ENCODE data around the gene TTLL13.

TTLL13 gene, protein sequence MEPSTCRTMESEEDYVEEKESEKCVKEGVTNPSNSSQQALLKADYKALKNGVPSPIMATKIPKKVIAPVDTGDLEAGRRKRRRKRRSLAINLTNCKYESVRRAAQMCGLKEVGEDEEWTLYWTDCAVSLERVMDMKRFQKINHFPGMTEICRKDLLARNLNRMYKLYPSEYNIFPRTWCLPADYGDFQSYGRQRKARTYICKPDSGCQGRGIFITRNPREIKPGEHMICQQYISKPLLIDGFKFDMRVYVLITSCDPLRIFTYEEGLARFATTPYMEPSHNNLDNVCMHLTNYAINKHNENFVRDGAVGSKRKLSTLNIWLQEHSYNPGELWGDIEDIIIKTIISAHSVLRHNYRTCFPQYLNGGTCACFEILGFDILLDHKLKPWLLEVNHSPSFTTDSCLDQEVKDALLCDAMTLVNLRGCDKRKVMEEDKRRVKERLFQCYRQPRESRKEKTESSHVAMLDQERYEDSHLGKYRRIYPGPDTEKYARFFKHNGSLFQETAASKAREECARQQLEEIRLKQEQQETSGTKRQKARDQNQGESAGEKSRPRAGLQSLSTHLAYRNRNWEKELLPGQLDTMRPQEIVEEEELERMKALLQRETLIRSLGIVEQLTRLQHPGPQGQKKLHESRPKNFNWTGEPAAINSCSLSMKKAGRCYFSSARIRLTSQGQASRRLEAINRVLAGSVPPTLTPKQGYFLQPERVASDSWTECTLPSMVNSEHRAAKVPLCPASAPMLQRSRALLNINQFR

DNA sequence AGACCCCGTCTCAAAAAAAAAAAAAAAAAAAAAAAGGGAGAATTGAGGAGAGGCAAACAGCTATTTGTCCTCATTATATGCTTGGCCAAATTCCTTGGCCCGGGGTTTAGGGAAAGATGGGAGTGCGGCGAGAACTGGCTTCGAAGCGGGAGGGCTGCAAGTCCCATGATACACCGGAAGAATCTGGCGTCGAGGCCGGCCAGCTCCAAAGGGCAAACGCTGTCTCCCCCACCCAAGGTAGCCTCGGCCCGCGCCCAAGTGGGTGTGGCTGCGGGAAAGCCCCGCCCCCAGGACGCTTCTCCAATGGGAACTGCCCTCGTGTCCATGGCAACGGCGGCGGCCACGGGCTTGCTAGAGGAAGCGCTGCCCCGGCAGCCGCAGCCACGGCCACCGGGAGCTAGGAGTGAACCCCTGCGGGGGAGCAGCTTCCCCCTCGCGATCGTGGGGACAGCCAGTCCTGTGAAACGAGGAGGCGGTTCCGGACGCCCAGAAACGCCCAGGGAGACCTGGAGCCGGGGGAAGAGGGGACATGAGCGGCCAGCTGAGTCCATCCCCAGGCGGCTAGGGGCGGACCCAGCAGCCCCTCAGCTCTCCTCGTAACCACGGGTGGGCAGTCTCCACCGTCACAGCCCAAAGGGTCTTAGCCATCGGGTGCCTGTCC is at the start of gene TTLL13:
Gene TTLL13 (plus strand): TSS at position 354 of the 661 bp plus-strand sequence. CDS start 1,075 bp downstream, outside the sequence.
- no peaks in the 10 kb centered on the region for H3K9me3 Mint-ChIP-seq
- H3K36me3 Mint-ChIP-seq, result no peaks in the 10 kb centered on the region
- H3K4me1 Mint-ChIP-seq, result peaks cover 16% of the 10 kb centered on the region
- ATAC-seq, result peak; percentile 87
- peak; percentile 78 to 89 for DNase-seq (ENCODE audit: low spot score in 2 of 2)
- H3K27ac Mint-ChIP-seq, result peak within 1 kb of the TSS; percentile 60
- peak within 1 kb of the TSS; percentile 67 for H3K4me3 Mint-ChIP-seq

DNA sequence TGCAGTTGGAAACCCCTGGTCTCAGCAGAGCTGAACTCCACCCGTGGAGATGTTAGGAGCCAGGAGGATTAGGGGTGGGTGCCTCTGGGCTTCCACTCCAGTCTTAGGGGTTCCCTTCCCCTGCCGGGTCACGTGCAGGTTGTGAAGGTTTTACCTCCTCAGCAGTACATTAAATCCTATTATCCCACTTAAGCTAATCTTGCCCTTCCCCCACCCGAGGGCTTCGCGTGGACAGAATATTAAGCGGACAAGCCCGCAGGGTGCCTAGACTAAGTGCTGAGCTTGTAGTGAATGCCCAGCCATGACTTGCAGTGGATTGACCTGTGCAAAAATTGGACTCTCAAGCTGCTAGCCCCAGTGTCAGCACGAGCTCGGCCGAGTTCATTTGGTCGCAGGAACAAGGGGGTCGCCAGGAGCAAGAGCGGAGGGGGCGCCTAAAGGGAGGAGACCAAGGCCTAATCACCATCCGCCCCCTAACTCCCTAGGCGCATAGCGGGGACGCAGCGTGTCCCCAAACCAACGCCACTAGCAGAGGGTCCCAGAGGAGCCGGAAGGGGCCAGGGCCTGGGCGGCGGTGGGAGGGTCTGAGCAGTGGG is 48.7 kb upstream of the TTLL13 start:
- ATAC-seq, result peak; percentile 27
- peak overlapping the region; percentile 82 for H3K27ac Mint-ChIP-seq
- peaks cover 5% of the 10 kb centered on the region for H3K36me3 Mint-ChIP-seq

DNA sequence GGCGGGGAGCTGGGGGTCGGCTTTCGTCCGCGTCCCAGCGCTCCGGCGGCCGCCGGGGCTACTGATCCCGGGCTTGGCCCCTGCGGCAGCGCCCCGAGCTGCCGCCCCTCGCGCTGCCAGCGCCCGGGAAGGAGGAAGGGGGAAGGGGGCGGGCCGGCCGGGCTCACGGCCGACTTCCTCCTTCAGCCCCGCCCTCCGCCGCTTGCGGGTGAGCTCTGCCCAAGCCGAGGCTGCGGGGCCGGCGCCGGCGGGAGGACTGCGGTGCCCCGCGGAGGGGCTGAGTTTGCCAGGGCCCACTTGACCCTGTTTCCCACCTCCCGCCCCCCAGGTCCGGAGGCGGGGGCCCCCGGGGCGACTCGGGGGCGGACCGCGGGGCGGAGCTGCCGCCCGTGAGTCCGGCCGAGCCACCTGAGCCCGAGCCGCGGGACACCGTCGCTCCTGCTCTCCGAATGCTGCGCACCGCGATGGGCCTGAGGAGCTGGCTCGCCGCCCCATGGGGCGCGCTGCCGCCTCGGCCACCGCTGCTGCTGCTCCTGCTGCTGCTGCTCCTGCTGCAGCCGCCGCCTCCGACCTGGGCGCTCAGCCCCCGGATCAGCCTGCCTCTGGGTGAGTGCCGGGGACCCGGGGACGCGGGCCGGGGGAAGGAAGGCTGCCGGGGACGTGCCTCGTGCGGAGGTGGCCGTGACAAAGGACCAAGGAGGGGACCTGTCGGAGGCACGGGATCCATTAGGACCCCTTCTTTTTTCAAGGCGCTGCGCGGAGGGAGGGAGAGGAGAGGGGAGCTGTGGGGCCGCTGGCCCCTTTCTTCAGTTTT is 48.0 kb upstream of the TTLL13 start, which contains the start of gene SEMA4B:
Gene SEMA4B (plus strand): TSS at position 201 of the 814 bp plus-strand sequence. CDS start 249 bp downstream, at position 450.
- Mint-ChIP-seq H3K9me3 (no peaks in the 10 kb centered on the region), H3K27ac (peak within 1 kb of the TSS; percentile 82), H3K36me3 (peaks cover 5% of the 10 kb centered on the region), H3K4me1 (peaks cover 28% of the 10 kb centered on the region), H3K4me3 (peak within 1 kb of the TSS; percentile 77)
- peak; percentile 91 for ATAC-seq
- DNase-seq (ENCODE audit: low spot score in 2 of 2), result peak; percentile 62 to 85

More for the DNA sequence above, 48.7 kb upstream of the TTLL13 start:
- Mint-ChIP-seq H3K4me1 (peaks cover 22% of the 10 kb centered on the region), H3K4me3 (peak overlapping the region; percentile 77), H3K9me3 (no peaks in the 10 kb centered on the region)
- no peak for DNase-seq (ENCODE audit: low spot score in 2 of 2)

DNA sequence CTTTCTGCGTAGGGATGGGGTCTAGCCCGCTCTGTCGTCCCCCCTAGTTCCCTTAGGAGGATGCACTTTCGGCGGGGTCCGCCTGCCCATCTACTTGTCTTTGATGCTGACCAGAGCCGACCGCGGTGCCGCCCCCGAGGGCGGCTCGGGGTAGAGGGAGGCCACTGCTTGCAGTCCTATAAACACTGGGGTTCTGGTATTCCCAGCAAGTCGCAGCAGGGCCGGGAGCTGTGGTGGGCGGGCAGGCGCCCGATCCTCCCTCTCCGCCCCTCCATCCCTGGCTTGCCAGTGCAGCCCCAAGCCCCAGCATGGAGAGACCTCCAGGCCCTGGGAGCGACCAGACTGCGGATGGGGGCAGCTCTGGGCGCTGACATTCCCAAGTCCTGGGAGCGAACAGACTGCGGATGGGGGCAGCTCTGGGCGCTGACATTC is 47.4 kb upstream of the TTLL13 start:
- peaks cover 30% of the 10 kb centered on the region for H3K4me1 Mint-ChIP-seq
- DNase-seq (ENCODE audit: low spot score in 2 of 2) (no peak), ATAC-seq (no peak)
- peak overlapping the region; percentile 77 for H3K4me3 Mint-ChIP-seq
- peak overlapping the region; percentile 75 for H3K27ac Mint-ChIP-seq
- no peaks in the 10 kb centered on the region for H3K9me3 Mint-ChIP-seq
- H3K36me3 Mint-ChIP-seq, result peaks cover 5% of the 10 kb centered on the region

DNA sequence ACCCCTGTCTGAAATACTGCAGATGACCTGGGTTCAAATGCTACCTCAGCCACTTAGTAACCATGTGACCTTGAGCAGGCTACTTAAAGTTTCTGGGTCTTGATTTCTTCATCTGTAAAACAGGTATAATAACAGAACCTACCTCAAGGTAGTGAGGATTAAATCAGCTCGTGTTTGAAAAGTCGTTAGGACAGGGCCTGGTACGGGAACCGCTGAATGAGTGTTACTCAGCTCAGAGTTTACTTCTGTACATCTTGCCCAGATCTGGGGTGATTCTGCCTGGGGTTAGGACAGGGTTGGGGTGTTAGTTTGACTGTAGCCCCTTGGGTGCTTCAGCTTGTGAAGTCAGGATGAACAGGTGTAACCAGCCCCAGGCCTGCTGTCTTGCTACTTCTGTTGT is 46.4 kb upstream of the TTLL13 start:
- DNase-seq (ENCODE audit: low spot score in 2 of 2) (no peak), ATAC-seq (no peak)
- Mint-ChIP-seq H3K4me1 (peaks cover 30% of the 10 kb centered on the region), H3K27ac (no peak overlapping the region), H3K4me3 (peak overlapping the region; percentile 77), H3K9me3 (no peaks in the 10 kb centered on the region), H3K36me3 (peaks cover 5% of the 10 kb centered on the region)

DNA sequence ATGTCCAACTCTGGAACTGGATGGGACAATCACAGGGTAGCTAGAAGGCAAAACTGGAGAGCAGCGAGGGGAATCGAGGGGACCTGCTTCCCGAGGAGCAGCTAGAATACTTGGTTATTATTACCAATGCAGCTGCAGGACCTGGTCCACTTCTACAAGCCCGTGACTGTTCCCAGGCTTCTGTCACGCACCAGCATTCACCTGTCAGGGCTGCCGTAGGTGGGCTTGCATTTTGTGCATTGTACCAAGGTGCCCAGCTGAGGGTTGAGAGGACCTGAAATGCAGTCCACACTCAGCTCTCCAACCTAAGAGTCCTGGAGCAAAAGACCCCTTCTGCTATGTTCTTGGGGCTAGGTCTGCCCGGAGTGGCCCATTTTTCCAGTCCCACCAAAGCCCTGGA is 45.9 kb upstream of the TTLL13 start:
- H3K36me3 Mint-ChIP-seq, result peaks cover 5% of the 10 kb centered on the region
- H3K4me1 Mint-ChIP-seq, result peaks cover 31% of the 10 kb centered on the region
- no peak overlapping the region for H3K27ac Mint-ChIP-seq
- DNase-seq (ENCODE audit: low spot score in 2 of 2) (no peak), ATAC-seq (no peak)
- H3K9me3 Mint-ChIP-seq, result no peaks in the 10 kb centered on the region
- no peak overlapping the region for H3K4me3 Mint-ChIP-seq

DNA sequence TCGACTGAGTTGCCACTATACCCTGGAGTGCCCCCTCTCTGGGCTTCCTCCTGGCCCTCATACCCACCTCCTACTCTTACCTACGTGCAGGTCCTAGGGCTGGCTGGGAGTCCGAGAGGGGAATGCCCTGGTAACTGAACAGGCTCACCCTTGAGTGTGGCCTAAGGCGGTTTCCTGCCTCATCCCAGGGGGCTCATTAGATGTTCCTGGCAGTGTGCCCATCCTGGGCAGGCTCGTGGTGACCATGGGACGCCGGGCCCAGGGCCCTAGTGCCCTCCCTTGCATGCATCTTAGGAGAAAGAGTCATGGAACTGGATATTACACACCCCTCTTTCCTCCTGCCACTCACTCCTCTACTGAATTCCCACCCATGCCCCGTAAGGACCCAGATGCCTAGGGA is 45.4 kb upstream of the TTLL13 start:
- H3K4me1 Mint-ChIP-seq, result peaks cover 35% of the 10 kb centered on the region

DNA sequence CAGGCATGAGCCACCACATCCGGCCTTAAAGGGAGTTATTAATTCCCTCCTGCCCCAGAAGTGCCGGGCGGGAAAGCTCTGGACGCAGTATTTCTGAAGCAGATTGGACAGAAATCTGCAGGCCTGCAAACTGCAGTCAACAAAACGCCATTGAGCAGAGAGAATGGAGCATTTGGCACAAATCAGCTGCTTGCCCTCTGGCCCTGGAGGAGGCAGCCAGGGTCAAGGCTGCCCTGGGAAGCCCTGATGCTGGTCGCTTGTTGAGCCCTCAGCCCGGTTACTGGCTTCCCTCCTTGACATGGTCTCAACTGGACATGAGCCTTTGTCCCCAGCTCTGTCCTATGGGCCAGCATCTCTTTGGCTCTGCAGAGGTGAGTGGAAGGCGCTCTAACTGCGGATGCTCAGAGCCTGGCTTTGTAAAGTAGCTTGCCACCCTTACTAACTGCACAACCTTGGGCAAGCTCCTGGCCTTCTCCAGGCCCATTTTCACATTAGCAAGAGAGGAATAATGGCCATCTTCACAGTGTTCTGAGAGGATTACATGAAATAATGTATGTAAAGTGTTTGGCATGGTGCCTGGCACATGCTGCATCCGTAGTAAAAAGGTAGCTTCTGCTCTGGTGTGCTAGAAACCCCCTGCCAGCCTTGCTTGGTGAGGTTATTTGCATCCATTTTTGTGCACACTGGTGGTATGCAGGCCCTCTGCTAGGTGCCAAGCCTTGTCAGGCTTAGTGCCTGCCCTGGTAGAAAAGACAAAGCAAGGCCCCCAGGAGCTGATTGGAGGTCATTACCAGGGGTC is 44.1 kb upstream of the TTLL13 start:
- peaks cover 43% of the 10 kb centered on the region for H3K4me1 Mint-ChIP-seq
- no peak overlapping the region for H3K4me3 Mint-ChIP-seq
- H3K36me3 Mint-ChIP-seq, result peaks cover 11% of the 10 kb centered on the region
- no peak for ATAC-seq
- no peaks in the 10 kb centered on the region for H3K9me3 Mint-ChIP-seq
- no peak for DNase-seq (ENCODE audit: low spot score in 2 of 2)
- no peak overlapping the region for H3K27ac Mint-ChIP-seq

More for the DNA sequence above, 45.4 kb upstream of the TTLL13 start:
- no peak for ATAC-seq
- peaks cover 5% of the 10 kb centered on the region for H3K36me3 Mint-ChIP-seq
- DNase-seq (ENCODE audit: low spot score in 2 of 2), result no peak
- H3K4me3 Mint-ChIP-seq, result no peak overlapping the region
- no peak overlapping the region for H3K27ac Mint-ChIP-seq
- no peaks in the 10 kb centered on the region for H3K9me3 Mint-ChIP-seq

DNA sequence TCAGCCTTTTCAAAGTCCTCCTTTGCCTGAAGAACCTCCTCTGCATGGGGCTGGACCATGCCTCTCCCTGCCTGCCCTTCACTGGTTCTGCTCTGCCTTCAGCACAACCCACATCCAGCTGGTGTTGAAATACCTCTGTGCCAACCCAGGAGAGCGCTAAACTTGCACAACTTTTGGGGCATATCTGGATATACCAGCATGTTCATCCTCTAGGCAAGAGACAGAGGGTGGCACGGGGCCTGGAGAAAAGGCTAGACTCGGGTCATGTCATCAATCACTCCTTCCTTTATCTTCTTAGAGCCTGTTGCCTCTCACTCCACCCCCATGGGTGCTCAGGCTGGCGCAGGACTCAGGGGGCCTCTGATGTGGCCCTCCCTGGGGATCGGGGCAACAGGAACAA is 43.5 kb upstream of the TTLL13 start:
- peaks cover 43% of the 10 kb centered on the region for H3K4me1 Mint-ChIP-seq
- DNase-seq (ENCODE audit: low spot score in 2 of 2), result no peak
- no peaks in the 10 kb centered on the region for H3K9me3 Mint-ChIP-seq
- no peak overlapping the region for H3K4me3 Mint-ChIP-seq
- H3K36me3 Mint-ChIP-seq, result peaks cover 11% of the 10 kb centered on the region
- no peak for ATAC-seq
- H3K27ac Mint-ChIP-seq, result peak overlapping the region; percentile 32

DNA sequence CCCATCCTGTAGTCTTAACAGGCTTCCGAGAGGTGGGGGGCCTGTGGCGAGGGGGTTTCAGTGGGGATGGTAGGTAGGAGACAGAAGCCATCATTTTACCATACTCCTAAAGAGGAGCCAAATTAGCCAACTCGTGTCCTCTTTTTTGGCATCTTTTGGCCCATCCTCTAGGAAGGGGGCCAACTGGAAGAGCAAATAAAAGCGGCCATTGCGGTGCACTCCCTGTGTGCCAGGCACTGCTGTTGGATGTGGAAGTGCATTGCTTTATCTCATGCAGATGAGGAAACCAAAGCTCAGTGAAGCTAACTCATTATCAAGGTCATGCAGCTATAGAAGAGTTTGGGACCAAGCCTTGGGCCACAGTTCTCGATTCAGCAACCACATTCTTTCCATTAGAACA is 42.1 kb upstream of the TTLL13 start:
- Mint-ChIP-seq H3K4me1 (peaks cover 52% of the 10 kb centered on the region), H3K9me3 (no peaks in the 10 kb centered on the region), H3K36me3 (peaks cover 10% of the 10 kb centered on the region), H3K27ac (no peak overlapping the region), H3K4me3 (no peak overlapping the region)
- ATAC-seq, result no peak
- no peak for DNase-seq (ENCODE audit: low spot score in 2 of 2)

DNA sequence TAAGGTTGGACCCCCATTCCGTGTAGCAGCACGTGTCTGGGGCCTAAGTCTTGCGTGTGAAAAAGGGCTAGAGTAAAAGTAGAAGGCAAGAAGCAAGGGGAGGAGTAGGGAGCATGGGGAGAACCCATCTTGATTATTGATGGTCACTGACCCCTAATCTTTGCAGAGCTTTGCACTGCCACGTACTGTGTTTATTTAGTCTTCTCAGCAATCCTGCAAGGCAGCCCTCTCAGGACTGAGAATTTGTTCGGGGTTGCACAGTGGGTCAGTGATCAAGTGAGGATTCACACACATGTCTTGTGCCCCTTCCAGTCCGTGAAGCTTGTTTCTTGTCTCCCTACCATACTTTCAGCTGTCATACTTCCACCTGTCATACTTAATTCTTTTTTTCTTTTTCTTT is 41.0 kb upstream of the TTLL13 start:
- Mint-ChIP-seq H3K9me3 (no peaks in the 10 kb centered on the region), H3K36me3 (peaks cover 6% of the 10 kb centered on the region), H3K27ac (no peak overlapping the region), H3K4me1 (peaks cover 53% of the 10 kb centered on the region), H3K4me3 (no peak overlapping the region)
- DNase-seq (ENCODE audit: low spot score in 2 of 2) (no peak), ATAC-seq (no peak)

DNA sequence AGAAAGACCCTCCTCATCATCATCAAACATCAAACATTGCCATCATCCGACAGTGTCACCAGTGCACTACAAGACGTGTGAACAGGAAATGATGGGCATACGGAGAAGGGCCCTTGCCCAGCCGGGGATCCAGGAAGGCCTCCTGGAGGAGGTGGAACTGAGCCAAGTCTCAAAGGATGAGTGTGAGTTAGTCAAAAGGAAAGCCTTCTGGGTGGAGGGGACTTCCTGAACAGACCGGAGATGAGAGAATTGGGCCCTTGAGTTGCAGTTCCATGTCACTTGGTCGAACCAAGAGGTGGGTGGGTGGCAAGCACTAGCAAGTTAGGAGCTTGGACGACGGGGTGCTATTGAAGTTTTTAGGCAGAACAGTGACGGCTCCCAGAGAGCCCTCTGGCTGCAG is 39.8 kb upstream of the TTLL13 start:
- ATAC-seq, result peak; percentile 88
- peaks cover 10% of the 10 kb centered on the region for H3K36me3 Mint-ChIP-seq
- peaks cover 60% of the 10 kb centered on the region for H3K4me1 Mint-ChIP-seq
- H3K4me3 Mint-ChIP-seq, result peak overlapping the region; percentile 60
- no peaks in the 10 kb centered on the region for H3K9me3 Mint-ChIP-seq
- peak overlapping the region; percentile 92 for H3K27ac Mint-ChIP-seq
- DNase-seq (ENCODE audit: low spot score in 2 of 2), result peak in 1 of 2 donors; percentile 73

DNA sequence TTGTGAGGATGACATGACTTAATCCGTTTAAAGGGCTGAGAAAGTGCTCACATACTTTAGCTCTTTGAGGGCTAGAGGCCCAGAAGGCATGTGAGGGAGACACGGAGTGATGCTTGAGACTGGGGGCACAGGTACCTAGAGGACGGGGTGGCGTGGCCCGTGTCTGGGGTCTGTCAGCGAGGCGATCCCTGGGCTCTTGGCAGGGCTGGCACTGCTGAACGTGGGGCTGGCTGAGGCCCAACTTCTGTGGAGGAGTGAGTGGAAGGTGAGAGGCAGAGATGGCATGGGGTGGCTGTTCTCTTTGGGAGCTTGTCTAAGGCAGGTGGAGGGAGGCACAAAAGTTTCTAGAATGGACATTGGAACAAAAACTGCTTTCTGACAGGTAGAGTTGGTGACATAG is 38.8 kb upstream of the TTLL13 start:
- no peak for DNase-seq (ENCODE audit: low spot score in 2 of 2)
- ATAC-seq, result no peak
- Mint-ChIP-seq H3K36me3 (peaks cover 10% of the 10 kb centered on the region), H3K4me3 (peak overlapping the region; percentile 60), H3K9me3 (no peaks in the 10 kb centered on the region), H3K27ac (peak overlapping the region; percentile 92), H3K4me1 (peaks cover 65% of the 10 kb centered on the region)

Measured in stimulated activated effector memory CD8-positive, alpha-beta T cell treated with anti-CD3 and anti-CD28 coated beads, Interleukin-12 subunit alpha, Interleukin-12 subunit beta, amount 100 ng/mL, for 72 hours (primary cell).